Spleen (tissue), 7 donors: Measurements from ENCODE around the gene PHOSPHO2.

Experiments
- CTCF ChIP-seq, 11 experiments: fragments of 200-600 bp in 7 of 11; fragments of 450-650 bp in 4 of 11; sonication (generic) in 4 of 11; IDR thresholded peaks in 8 of 11; conservative IDR thresholded peaks in 3 of 11; 1 replicate in 7 of 11; 2 replicates in 4 of 11; pipeline versions ENCODE4 v1.4.0 to v1.8.0; 2016 to 2021; ENCODE audit warnings: antibody characterized with exemption in 11 of 11, inconsistent platforms in 4 of 11, mild to moderate bottlenecking in 1 of 11
- POLR2A ChIP-seq, 3 donors: fragments of 450-650 bp; IDR thresholded peaks; one replicate each; pipeline ENCODE4 v1.5.1; 2017; ENCODE audit warnings: antibody characterized with exemption in 3 of 3, mild to moderate bottlenecking in 1 of 3
- POLR2AphosphoS5 ChIP-seq, 3 donors: sonication (generic); formaldehyde crosslinking; IDR thresholded peaks; one replicate each; pipeline ENCODE4 v1.5.1; 2017; ENCODE audit warnings: antibody characterized with exemption in 3 of 3
- donor health status: DM: no; HTN: no; CAD: no; lungs with moderate emphysema.
- donor health status: DM: no; HTN: no; CAD: no.
- donor health status: DM: no; HTN: no; CAD: no.

GRCh38 chr2:169684135-169684565, 10.1 kb upstream of the PHOSPHO2 start:
- TF ChIP-seq CTCF (IDR thresholded peaks at IDR 0.05 in 8 of 11, conservative IDR thresholded peaks at IDR 0.05 in 3 of 11) (no peak), POLR2A (IDR thresholded peaks at IDR 0.05) (no peak), POLR2AphosphoS5 (IDR thresholded peaks at IDR 0.05) (no peak)
